ENCODE data around the gene OPHN1.

The OPHN1 gene

DNA sequence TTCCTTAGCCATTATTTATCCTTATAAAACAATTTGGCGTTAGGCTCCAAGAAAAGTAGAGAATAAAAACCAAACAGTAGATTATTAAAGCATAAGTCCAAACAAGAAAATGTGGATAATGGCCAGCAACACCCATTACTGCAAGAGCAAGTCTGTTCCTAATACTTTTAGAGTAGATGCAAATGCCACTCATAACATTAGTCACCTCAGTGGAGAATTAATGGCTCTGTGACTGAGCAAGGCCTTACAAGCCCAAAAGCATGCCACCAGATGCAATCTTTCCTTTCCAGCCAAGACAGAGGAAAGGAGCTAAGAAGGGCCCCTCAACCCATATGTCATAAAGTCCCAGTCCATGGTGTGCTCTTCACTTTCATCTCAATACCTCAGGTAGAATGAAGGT, 373.8 kb downstream of the OPHN1 start:
- H3K4ac ChIP-seq (ENCODE audit: low read depth, low read length), result no peak overlapping the region
- no peaks in the 10 kb centered on the region for H3K9me3 ChIP-seq (ENCODE audit: insufficient read depth, low read depth, low read length)
- H3K4me3 ChIP-seq (ENCODE audit: low read depth, low read length), result no peak overlapping the region
- no peak overlapping the region for H3K14ac ChIP-seq (ENCODE audit: low read length)
- no peak overlapping the region for H4K8ac ChIP-seq (ENCODE audit: low read depth, low read length)
- H3K4me2 ChIP-seq (ENCODE audit: low read length), result no peak overlapping the region
- H2BK12ac ChIP-seq (ENCODE audit: low read length), result no peak overlapping the region
- no peak overlapping the region for H2BK5ac ChIP-seq (ENCODE audit: low read depth, low read length, poor library complexity)
- H3K9ac ChIP-seq (ENCODE audit: low read length), result no peak overlapping the region
- H3K79me2 ChIP-seq (ENCODE audit: control insufficient read depth, insufficient read depth, low read length, poor library complexity), result no peaks in the 10 kb centered on the region
- no peaks in the 10 kb centered on the region for H3K79me1 ChIP-seq (ENCODE audit: low read length)
- no peaks in the 10 kb centered on the region for H3K36me3 ChIP-seq (ENCODE audit: control insufficient read depth in 1 of 2, insufficient read depth in 2 of 2, low read length in 2 of 2)
- no CpG with 5 or more reads among the region's 1 CpG for WGBS (ENCODE audit: extremely low coverage, insufficient coverage, insufficient read length)
- no peak overlapping the region for H4K91ac ChIP-seq (ENCODE audit: low read depth, low read length)
- no peak overlapping the region for H2AK5ac ChIP-seq (ENCODE audit: low read length)
- H3K27ac ChIP-seq (ENCODE audit: low read depth, low read length), result no peak overlapping the region
- no peak for DNase-seq
- H3K18ac ChIP-seq (ENCODE audit: low read length), result no peak overlapping the region
- H4K12ac ChIP-seq (ENCODE audit: low read depth, low read length), result no peak overlapping the region
- no peak overlapping the region for H3K23ac ChIP-seq (ENCODE audit: low read length)
- H2AFZ ChIP-seq (ENCODE audit: insufficient read depth, low read length, poor library complexity), result no peak overlapping the region
- H2BK120ac ChIP-seq (ENCODE audit: insufficient read depth, low read length, poor library complexity), result no peak overlapping the region
- peaks cover 0 to 2% of the 10 kb centered on the region in 2 experiments for H3K4me1 ChIP-seq (ENCODE audit: control insufficient read depth in 1 of 2, insufficient read depth in 2 of 2, low read length in 2 of 2)
- no peaks in the 10 kb centered on the region for H3K27me3 ChIP-seq (ENCODE audit: insufficient read depth, low read length)

DNA sequence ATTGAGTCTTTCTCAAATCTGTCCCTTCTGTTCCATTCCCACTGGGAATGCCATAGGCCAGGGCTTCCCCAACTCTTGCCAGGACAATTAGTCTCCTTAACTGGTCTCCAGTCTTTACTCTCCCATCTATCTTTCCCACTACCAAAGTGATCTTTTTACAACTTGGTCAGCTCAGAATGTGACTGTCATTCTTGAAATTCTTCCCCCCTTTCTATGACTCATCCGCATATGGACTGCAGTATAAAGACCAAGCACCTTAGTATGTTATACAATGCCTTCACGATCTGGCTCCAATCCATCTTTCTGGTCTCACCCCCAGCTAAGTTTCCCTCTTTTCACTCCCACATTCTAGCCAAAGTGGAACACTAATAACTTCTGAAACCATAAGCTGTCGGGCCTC, 383.8 kb downstream of the OPHN1 start:
- H2BK5ac ChIP-seq (ENCODE audit: low read depth, low read length, poor library complexity), result no peak overlapping the region
- no peak overlapping the region for H3K4me3 ChIP-seq (ENCODE audit: low read depth, low read length)
- H2BK120ac ChIP-seq (ENCODE audit: insufficient read depth, low read length, poor library complexity), result no peak overlapping the region
- H4K91ac ChIP-seq (ENCODE audit: low read depth, low read length), result no peak overlapping the region
- H3K79me1 ChIP-seq (ENCODE audit: low read length), result no peaks in the 10 kb centered on the region
- no peaks in the 10 kb centered on the region for H3K27me3 ChIP-seq (ENCODE audit: insufficient read depth, low read length)
- H2AFZ ChIP-seq (ENCODE audit: insufficient read depth, low read length, poor library complexity), result no peak overlapping the region
- H3K4me1 ChIP-seq (ENCODE audit: control insufficient read depth in 1 of 2, insufficient read depth in 2 of 2, low read length in 2 of 2), result peaks cover 0 to 3% of the 10 kb centered on the region in 2 experiments
- no peak overlapping the region for H3K9ac ChIP-seq (ENCODE audit: low read length)
- H3K4ac ChIP-seq (ENCODE audit: low read depth, low read length), result no peak overlapping the region
- no peak overlapping the region for H3K14ac ChIP-seq (ENCODE audit: low read length)
- no peak overlapping the region for H3K18ac ChIP-seq (ENCODE audit: low read length)
- no peak overlapping the region for H4K8ac ChIP-seq (ENCODE audit: low read depth, low read length)
- H3K4me2 ChIP-seq (ENCODE audit: low read length), result no peak overlapping the region
- no peak overlapping the region for H2BK12ac ChIP-seq (ENCODE audit: low read length)
- no peak overlapping the region for H3K23ac ChIP-seq (ENCODE audit: low read length)
- no peak for DNase-seq
- H3K9me3 ChIP-seq (ENCODE audit: insufficient read depth, low read depth, low read length), result no peaks in the 10 kb centered on the region
- no peak overlapping the region for H4K12ac ChIP-seq (ENCODE audit: low read depth, low read length)
- H2AK5ac ChIP-seq (ENCODE audit: low read length), result no peak overlapping the region
- peaks cover 0 to 3% of the 10 kb centered on the region in 2 experiments for H3K36me3 ChIP-seq (ENCODE audit: control insufficient read depth in 1 of 2, insufficient read depth in 2 of 2, low read length in 2 of 2)
- no peak overlapping the region for H3K27ac ChIP-seq (ENCODE audit: low read depth, low read length)
- no CpG with 5 or more reads among the region's 3 CpGs for WGBS (ENCODE audit: extremely low coverage, insufficient coverage, insufficient read length)
- no peaks in the 10 kb centered on the region for H3K79me2 ChIP-seq (ENCODE audit: control insufficient read depth, insufficient read depth, low read length, poor library complexity)

DNA sequence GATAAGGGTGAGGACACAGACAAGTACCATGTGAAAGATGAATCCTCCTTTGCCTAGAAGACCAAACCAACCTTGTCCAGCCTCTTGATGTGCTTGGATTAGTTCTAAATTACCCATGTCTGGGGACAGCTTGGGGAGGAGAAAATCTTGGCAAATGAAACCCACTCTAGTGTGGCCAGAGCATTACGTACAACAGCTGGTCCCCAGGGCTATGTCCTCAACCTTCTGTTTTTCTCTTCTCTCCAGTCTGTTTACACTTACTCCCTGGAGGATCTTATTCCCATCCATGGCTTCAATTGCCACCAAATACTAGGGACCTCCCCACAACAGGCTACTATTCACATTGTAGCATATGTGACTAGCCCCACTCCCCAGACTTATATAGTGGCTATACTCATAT, 384.5 kb downstream of the OPHN1 start:
- Histone ChIP-seq H2AFZ (ENCODE audit: insufficient read depth, low read length, poor library complexity) (no peak overlapping the region), H3K4me3 (ENCODE audit: low read depth, low read length) (no peak overlapping the region), H3K36me3 (ENCODE audit: control insufficient read depth in 1 of 2, insufficient read depth in 2 of 2, low read length in 2 of 2) (peaks cover 0 to 3% of the 10 kb centered on the region in 2 experiments), H3K9ac (ENCODE audit: low read length) (no peak overlapping the region), H3K23ac (ENCODE audit: low read length) (no peak overlapping the region), H3K79me2 (ENCODE audit: control insufficient read depth, insufficient read depth, low read length, poor library complexity) (no peaks in the 10 kb centered on the region), H3K27ac (ENCODE audit: low read depth, low read length) (no peak overlapping the region), H3K14ac (ENCODE audit: low read length) (no peak overlapping the region), H2AK5ac (ENCODE audit: low read length) (no peak overlapping the region), H2BK5ac (ENCODE audit: low read depth, low read length, poor library complexity) (no peak overlapping the region), H3K18ac (ENCODE audit: low read length) (no peak overlapping the region), H4K12ac (ENCODE audit: low read depth, low read length) (no peak overlapping the region), H3K9me3 (ENCODE audit: insufficient read depth, low read depth, low read length) (no peaks in the 10 kb centered on the region), H2BK120ac (ENCODE audit: insufficient read depth, low read length, poor library complexity) (no peak overlapping the region), H4K91ac (ENCODE audit: low read depth, low read length) (no peak overlapping the region), H3K27me3 (ENCODE audit: insufficient read depth, low read length) (no peaks in the 10 kb centered on the region), H3K4ac (ENCODE audit: low read depth, low read length) (no peak overlapping the region), H3K79me1 (ENCODE audit: low read length) (no peaks in the 10 kb centered on the region), H2BK12ac (ENCODE audit: low read length) (no peak overlapping the region), H3K4me1 (ENCODE audit: control insufficient read depth in 1 of 2, insufficient read depth in 2 of 2, low read length in 2 of 2) (peaks cover 0 to 3% of the 10 kb centered on the region in 2 experiments), H3K4me2 (ENCODE audit: low read length) (no peak overlapping the region), H4K8ac (ENCODE audit: low read depth, low read length) (no peak overlapping the region)
- no CpG with 5 or more reads among the region's 1 CpG for WGBS (ENCODE audit: extremely low coverage, insufficient coverage, insufficient read length)
- DNase-seq, result no peak

DNA sequence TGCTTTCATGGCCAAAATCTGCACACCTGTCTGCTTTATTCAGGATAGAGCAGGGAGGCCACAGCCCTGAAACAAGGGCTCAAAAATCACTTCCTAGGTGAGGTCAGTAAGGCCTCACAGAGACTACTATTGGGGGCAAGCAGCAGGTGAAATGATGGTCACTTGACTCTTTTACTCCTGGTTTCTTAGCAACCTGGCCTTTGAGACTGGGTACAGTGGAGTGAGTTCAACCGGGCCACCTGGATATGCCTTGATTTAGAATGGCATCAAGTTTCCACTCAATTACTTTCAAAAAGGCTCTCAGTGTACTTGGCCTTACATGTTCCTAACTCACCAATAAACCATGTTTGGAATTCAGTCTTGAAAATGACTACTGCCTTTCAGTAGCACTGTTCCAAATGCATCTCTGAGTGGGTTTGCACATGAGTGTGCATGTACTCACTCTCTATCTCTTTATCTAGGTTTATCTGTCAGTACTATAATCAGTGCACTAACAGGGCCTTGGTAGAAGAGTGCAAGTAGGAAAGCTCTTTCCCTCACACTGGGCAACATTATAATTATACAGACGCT, 388.2 kb downstream of the OPHN1 start:
- Histone ChIP-seq H4K8ac (ENCODE audit: low read depth, low read length) (no peak overlapping the region), H3K79me1 (ENCODE audit: low read length) (no peaks in the 10 kb centered on the region)
- WGBS (ENCODE audit: extremely low coverage, insufficient coverage, insufficient read length), result no CpG with 5 or more reads among the region's 2 CpGs

More for the DNA sequence above, 388.2 kb downstream of the OPHN1 start:
- Histone ChIP-seq H3K4ac (ENCODE audit: low read depth, low read length) (no peak overlapping the region), H2AK5ac (ENCODE audit: low read length) (no peak overlapping the region), H2BK12ac (ENCODE audit: low read length) (no peak overlapping the region), H2BK120ac (ENCODE audit: insufficient read depth, low read length, poor library complexity) (no peak overlapping the region), H3K27ac (ENCODE audit: low read depth, low read length) (no peak overlapping the region), H3K36me3 (ENCODE audit: control insufficient read depth in 1 of 2, insufficient read depth in 2 of 2, low read length in 2 of 2) (peaks cover 0 to 3% of the 10 kb centered on the region in 2 experiments), H3K4me1 (ENCODE audit: control insufficient read depth in 1 of 2, insufficient read depth in 2 of 2, low read length in 2 of 2) (peaks cover 0 to 3% of the 10 kb centered on the region in 2 experiments), H4K12ac (ENCODE audit: low read depth, low read length) (no peak overlapping the region), H3K27me3 (ENCODE audit: insufficient read depth, low read length) (no peaks in the 10 kb centered on the region), H3K4me3 (ENCODE audit: low read depth, low read length) (no peak overlapping the region), H2AFZ (ENCODE audit: insufficient read depth, low read length, poor library complexity) (no peak overlapping the region), H3K9me3 (ENCODE audit: insufficient read depth, low read depth, low read length) (no peaks in the 10 kb centered on the region), H3K18ac (ENCODE audit: low read length) (no peak overlapping the region), H3K14ac (ENCODE audit: low read length) (no peak overlapping the region), H2BK5ac (ENCODE audit: low read depth, low read length, poor library complexity) (no peak overlapping the region), H4K91ac (ENCODE audit: low read depth, low read length) (no peak overlapping the region), H3K23ac (ENCODE audit: low read length) (no peak overlapping the region), H3K9ac (ENCODE audit: low read length) (no peak overlapping the region), H3K4me2 (ENCODE audit: low read length) (no peak overlapping the region), H3K79me2 (ENCODE audit: control insufficient read depth, insufficient read depth, low read length, poor library complexity) (no peaks in the 10 kb centered on the region)
- DNase-seq, result no peak

All from trophoblast cell (in vitro differentiated cells and primary cell).